ENCODE data around the gene PDE9A.
"Not testable (repeated sequence)": the region's sequence is repeated elsewhere in the genome, so short reads cannot be mapped to it uniquely, and the experiment has no call there.

Gene PDE9A

DNA sequence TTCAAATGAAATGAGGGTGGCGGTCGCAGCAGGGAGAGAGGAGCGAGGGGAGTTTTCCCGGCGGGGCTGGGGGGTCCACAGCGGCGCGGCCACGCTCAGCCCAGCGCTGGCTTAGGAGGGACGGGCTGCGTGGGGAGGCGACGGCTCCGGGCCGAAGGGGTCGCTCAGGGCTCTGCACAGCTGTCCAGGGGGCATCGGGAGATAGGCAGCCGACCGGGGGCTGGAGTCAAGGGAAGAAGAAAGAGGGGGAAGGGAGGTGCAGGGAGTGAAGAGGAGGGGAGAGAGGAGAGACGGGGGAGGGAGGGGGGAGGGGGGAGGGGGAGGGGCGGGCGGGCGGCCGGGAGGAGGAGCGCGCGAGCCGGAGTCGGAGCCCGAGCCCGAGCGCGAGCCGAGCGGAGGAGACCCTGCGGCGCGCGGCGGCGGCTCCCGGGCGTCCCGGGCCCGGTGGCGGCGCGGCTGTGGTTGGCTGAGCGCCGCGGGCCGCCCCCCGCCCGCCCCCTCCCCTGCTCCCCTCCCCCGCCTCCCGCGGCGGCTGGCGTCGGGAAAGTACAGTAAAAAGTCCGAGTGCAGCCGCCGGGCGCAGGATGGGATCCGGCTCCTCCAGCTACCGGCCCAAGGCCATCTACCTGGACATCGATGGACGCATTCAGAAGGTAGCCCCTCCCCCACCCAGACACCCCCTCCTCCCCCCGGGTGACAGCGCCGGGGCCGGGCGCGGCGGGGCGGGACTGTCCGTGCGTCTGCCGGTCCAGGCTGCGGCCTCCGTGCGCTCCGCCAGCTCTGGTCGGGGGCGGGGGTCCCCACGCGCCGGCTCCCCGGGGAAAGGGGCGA, at the start of gene PDE9A:
Gene PDE9A, plus strand, starts transcription at position 391 of the 831 bp plus-strand sequence. Its CDS starts 194 bp downstream, at position 585.
- DNase-seq = no peak

DNA sequence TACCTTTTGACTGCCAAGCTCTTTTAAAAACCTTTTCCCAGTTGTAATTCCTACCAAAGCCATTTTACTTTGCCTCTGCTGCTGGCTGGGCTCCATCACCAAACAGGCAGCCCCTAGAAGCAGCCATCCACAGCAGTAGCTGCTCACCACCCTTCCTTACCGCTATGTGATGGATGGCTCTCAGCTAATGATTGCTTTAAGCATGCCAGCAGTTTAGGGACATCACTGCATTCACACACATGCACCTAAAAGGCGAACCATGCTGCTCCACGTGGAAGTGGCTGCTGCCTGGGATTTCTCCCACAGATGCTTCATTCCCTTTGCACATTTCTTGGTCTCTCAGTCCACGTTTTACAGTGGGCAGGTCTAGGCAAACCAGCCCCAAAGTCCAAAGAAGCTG, 46.3 kb upstream of the PDE9A start:
- no peak for DNase-seq

DNA sequence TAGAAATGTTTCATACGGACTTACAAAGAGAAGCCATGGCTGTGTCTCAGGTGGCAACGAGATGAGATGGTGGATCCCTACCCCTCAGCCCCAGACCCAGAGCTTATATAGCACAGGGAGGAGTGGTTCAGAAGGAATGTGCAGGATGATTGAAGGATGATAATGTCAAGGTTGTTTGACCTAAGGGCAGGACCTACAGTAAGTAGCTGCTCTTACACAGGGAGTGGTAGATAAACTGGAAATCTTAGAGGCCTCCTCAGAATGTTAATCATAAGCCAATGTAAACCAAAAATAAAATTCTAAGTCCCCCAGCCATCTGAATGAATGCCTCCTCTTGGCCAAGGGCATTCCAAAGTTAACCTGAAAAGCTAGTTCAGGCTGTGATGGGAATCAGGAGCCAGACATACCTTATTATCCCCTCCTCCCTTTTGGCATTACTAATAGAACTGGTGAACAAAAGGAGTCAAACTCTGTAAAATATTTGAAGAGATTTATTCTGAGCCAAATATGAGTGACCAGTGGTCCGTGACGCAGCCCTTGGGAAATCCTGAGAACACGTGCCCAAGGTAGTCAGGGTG, 45.8 kb upstream of the PDE9A start:
- DNase-seq = no peak

DNA sequence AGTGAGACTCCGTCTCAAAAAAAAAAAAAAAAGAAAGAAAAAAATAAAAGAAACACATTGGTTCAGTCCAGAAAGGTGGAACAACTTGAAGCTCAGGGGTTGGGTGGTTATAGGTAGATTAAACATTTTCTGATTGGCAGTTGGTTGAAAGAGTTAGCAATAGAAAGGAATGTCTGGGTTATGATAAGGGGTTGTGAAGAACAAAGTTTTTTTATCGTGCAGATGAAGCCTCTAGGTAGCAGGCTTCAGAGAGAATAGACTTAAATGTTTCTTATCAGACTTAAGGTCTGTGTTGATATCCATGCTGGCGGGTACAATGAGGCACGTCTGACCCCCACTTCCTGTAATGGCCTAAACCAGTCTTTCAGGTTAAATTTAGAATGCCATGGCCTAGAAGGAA, 45.0 kb upstream of the PDE9A start:
- DNase-seq = no peak

DNA sequence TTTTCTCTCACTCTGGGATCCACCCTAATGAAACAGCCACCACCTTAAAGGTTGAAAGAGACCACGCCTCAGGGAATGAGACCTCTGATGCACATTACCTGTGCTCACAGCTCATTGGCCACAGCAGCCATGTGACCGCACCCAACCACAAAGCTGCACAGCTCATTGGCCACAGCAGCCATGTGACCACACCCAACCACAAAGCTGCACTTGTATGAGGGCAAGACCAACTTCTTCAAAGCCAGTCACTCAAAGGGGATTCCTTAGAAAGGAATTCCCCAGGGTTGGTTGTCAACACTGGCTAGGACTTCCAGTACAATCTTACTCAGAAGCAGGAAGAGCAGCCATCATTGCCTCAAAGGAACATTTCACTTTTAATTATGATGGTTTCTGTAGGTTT, 43.6 kb upstream of the PDE9A start:
- no peak for DNase-seq

DNA sequence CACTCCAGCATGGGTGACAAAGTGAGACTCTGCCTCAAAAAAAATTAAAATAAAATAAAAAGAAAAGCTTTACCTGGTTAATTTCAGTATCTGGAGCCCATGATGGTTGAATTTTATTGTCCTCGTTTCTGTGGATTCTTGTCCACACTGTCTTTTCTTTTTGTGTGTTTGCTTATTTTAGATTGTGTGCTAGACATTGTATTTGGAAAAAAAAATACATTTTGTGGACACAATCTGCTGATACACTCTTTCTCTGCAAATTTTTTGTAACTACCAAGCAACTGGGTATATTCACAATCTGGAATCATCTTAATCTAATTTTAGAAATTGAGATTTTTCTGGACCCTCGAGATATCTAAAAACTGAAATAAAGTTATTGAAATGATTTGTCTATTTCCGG, 41.6 kb upstream of the PDE9A start:
- no peak for DNase-seq

DNA sequence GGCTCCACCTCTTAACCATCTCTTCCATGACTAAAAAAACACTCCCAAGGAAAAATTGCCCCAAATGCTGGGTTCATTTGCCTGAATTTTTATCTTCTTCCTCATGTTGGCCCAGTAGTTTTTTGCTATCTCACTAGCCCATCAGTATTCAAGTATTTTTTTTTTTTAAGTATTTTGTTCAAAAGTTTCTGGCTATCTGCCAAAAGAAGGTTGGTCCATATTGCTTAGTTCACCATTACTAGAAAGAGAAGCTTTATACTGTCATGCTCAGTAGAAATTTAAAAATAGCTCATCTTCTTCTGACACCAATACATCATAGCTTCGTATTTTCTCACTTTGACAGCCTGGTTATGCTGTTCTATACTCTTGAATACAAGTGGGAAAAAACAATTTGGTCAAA, 41.0 kb upstream of the PDE9A start:
- DNase-seq = no peak

DNA sequence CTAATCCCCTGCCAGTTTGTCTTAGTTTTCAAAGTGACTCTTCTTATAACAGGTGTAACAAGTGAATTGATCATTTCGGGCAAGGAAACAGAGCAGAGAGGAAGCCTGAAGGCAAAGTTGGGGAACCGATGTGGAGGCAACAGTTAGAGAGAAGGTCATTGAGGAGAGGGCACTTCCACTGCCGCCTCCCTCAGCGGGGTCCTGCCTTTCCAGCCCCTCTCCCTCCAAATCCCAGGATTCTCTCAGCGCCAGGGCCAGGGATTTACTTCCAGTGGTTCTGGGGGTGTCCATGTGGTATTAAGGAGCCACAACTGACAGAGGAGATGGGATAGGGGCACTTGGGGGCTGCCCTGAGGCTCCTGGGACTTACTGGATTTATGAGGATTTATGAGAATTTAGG, 39.7 kb upstream of the PDE9A start:
- no peak for DNase-seq

DNA sequence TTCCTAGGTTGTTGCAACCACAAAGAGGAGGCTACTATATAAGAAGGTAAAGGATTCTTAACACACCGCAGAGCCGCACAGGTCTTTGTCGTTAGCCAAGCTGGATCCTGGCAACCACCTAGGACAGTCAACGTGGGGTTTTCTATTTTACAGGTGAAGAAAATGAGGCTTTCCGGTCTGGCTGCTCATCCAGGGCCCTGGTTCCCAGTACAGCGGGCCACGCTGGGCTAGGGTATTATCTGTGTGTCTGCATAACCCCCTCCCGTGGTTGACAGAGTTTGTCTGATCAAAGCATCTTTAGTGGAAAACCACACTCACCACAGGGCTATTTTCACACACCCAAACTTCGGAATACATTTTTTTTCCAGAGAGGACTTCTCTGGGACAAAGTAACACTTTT, 39.0 kb upstream of the PDE9A start:
- DNase-seq = no peak

DNA sequence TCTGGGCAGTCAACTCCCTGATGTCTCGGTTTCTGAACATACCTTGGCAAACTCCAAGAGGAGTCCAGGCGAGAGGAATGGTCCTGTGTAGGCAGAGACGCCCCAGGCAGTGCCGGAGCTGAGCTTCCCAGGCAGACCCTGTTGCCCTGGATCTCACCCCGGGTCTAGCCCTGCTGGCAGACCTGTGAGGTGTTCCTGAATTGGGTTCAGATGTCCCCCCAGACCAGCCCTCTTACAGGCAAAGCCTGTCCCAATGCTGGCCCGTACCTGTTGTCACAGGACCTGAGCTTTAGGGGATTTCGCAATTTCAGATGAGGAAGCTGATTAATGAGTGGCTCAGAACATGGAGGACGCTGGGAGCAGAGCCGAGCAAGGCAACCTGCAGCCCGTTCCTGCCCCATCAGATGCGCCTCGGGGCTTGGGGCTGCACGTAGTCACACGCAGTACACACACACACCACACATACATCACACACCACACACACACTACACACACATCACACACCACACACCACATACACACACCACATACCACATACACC, 38.5 kb upstream of the PDE9A start:
- DNase-seq = no peak

DNA sequence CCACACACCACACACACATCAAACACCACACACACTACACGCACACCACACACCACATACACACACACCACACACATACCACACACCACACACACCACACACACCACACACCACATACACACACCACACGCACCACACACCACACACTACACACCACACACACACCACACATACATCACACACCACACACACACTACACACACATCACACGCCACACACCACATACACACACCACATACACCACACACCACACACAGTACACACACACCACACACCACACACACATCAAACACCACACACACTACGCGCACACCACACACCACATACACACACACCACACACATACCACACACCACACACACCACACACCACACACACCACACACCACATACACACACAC, 38.0 kb upstream of the PDE9A start:
- not testable (repeated sequence) for DNase-seq

DNA sequence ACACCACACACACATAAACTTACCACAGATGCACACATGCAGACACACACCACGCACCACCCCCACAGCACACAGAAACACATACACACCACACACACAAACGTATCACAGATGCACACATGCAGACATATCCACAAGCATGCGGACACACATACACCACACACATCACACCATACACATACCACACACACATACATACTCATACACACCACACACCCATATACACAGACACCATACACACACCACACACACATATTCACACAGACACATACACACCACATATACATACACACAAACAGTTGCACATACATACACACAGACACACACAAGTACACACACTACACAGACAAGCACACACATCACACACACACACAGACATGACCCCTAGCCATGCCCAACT, 37.5 kb upstream of the PDE9A start:
- no peak for DNase-seq

DNA sequence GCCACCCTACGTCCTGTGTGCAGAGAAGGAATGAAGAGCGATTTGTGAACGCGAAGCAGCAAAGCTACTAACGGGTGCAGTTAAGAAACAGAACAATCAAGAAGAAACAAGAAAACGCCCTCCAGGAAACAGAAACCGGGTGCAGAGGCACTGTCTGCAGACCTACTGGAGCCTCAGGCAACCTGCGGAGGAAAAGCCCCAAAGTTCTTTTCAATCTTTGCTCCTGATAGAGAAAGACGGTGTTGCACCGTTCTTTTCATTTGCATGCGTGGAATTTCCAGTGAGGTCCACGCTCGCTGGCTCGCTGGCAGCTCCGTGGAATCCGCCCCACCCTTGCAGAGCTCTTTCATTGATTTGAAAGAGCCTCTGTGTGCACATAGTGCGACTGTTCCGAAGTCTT, 37.0 kb upstream of the PDE9A start:
- no peak for DNase-seq

DNA sequence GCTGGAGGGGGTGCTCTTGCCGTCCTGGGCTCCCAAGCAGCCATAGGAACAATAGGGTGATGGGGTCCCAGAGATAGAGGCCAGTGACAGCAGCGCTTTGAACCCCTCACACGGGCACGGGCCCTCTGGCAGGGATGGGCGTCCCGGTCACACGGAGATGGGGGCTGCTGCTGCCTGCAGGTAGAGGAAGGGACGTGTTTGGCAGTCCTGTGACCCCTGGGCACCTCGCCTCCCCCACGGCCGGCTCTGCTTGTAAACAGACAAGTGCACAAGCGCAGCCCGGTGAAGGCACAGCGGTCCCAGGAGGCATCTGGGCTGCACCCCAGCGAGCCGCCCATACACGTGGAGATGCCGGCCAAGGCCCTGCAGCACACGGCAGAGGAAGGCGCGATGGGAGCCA, 36.5 kb upstream of the PDE9A start:
- no peak for DNase-seq

DNA sequence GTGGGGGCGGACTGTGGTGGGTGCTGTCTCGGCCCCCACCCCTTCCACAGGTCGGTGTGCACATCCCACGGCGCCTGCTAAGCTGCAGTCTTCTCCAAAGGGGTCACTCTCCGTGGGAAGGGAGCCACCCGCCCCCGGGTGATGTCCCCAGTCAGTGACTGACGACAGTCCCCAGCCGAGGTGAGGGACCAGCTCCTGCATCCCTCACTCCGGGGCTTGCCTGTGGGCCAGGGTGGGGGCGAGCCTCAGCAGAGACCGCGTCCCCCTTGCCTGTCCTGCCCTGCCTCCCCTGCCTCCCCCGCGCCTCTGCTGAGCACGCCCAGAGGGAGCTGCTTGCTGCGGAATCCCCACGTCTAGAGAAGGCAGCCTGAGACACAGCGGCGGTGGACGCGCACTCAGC, 35.9 kb upstream of the PDE9A start:
- DNase-seq = no peak

DNA sequence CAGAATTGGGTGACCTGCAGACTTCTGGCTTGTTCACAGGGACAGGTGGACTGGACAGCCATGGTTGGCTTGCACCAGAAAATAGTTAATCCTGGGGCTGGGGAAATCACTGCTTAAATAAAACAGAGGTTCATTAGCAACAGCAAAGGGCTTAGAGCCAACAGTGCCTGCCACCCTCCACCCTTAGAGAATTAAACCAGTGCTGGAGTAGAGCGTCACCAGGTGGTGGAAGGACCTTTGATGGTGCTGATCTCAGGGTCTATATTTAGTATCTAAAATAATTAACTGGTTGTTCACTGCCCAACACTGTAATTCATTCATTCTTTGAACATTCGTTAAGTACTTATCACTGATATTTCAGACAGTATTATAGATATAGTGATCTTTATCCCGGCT, 34.7 kb upstream of the PDE9A start:
- no peak for DNase-seq

DNA sequence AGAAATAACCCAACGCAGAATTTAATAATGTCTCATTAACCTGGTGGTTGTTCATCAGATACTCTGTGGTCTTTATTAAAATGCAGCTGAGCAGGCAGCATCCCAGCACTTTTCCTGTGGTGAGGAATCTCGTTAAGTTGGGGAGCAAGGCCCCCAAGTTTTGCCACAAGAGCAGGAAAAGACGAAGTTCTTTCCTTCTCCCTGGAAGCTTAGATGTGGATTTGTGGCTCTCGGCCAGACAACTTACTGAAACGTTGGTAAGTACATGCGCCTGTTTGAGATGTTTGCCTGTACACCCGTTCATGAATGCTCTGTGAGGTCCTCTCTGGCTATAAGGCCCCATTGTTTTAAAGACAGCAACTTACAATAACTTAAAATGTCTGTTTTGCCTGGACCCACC, 34.3 kb upstream of the PDE9A start:
- no peak for DNase-seq

DNA sequence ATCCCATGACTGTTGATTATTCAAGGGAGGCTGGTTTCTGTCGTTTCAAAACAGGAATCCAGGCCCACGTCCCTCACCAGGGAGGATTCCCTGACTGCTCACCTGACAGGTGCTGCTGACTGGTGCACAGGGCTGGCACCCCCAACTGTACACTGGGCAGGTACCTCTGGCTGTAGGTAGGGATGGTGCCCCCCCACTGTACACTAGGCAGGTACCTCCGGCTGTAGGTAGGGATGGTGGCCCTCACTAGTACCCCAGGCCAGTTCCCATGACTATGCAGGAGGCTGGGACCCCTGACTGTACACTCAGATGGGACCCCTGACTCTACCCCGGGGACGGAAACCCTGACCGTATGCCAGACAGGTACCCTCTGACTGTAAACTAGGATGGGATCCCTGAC, 33.6 kb upstream of the PDE9A start:
- no peak for DNase-seq

DNA sequence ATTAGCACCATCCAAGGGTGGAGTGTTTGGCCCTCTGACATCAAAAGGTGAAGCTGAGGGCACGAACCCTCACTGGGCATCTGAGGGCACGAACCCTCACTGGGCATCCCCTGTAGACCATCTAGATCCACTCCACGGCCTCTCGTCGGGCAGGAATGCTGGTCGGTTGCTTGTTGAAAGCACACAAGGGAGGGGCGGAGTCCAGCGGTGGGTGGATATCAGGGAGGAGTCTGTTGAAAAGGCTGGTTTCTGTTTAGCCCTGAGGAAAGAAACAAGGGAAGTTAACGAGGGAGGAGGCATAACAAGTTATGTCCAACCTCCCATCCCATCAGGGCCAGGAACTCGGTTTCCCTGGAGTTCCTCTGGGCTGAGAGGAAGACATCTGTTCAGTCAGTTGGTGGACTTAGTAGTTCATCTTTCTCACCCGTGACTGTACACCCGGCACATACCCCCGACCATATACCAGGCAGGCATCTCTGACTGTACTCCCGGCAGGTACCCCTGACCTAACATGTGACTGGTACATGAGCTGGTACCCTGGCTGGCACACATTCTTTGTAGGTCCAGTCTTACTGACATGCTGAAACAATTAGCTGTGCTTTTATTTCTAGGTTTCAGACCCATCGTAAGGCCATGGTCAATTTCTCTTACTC, 32.1 kb upstream of the PDE9A start:
- no peak for DNase-seq

DNA sequence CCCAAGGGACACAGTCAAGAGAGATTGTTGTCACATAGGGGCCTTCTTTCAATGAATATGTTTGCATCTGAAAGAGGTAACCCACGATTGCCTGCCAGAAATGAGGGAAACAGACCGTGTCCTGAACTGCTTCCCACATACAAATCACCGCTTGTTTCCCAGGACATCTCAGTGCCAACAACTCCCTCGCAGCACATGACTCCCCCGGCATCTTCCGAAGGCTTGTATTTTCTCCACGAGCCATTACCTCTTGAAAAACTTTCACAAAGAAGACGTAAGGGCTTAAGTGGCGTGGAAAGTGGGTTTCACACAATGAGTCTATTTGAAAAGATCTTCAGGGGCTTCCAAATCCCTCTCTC, 31.6 kb upstream of the PDE9A start:
- no peak for DNase-seq

DNA sequence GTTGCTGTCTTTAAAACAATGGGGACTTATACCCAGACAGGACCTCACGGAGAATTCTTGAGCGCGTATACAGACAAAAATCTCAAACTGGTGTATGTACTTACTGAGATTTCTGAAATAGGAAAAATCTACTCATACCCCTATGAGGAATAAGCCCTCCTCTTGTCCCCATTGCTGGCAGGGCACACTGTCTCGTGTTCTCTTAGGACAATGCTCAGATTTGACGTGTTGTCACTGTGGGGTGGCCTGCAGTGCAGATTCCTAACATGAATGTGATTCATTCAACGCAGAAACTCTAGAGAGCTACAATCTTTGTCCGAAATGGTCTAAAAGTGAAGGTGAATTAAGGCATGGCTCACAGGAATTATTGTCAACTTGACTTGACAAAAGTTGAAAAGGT, 31.1 kb upstream of the PDE9A start:
- no peak for DNase-seq

DNA sequence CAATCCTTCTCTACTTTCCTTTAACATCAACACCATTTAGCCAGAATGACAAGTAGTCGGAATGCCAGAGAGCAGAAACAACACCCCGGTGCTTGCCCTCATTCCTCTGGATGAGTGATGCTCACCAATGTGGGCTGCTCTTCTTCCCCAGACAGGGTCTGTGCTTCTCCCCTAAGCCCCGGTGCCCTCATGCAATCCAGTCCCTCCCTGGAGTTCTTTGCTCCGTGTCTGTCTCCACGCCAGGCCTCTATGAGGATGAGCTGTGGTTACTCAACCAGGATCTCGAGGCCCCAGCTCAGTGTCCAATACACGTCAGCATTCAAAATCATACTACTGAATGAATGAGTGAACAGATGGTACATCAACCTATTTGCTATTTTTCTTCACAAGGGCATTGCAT, 29.7 kb upstream of the PDE9A start:
- no peak for DNase-seq

DNA sequence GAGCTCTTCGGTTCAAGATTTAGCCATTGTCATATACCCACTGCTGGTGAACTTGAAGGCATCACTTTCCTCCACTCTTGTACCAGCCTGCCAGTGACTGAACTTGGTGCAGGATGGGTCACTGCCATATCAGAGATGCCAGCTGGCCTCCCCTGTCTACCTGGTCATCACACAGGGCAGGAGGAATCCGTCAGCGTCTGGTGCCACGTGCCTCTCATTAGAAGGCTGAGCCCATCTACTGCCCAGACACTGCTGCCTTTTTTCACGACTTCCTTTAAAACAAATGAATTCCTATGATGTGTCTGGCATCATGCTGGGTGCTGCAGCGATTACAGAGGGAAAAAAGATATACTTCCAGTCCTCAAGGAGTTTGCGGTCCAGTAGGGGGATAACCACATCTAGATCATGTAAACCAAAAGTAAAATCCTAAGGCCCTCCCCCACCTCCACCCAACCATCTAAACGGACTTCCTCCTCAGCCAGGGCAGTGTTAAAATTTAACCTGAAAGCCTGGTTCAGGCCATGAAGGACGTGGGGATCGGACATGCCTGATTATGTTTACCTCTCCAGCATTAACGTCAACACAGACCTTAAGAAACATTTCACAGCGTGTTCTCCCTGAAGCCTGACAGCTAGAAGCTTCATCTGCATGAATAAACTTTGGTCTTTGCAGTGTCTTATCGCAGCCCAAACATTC, 29.2 kb upstream of the PDE9A start:
- no peak for DNase-seq

DNA sequence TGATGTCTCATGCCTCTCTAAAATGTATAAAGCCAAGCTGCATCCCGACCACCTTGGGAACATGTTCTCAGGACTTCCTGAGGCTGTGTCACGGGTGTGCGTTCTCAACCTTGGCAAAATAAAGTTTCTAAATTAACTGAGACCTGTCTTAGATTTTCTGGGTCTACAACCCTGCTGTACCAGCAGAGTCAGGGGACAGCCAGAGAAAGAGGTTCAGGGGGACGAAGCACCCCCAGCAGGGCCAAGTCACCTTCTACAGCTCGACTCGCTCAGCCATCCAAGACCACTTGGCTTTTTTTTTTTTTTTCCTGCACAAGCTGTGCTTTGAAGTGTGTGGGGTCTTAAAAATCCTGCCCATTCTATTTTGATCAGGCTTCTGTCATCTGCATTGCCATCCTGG, 28.5 kb upstream of the PDE9A start:
- DNase-seq = no peak

Measured in cerebellar nuclear complex (tissue), 1 donor.